GM21515 (cell line): Measurements from ENCODE around the gene VPREB1.
"Not testable (repeated sequence)": the region's sequence is repeated elsewhere in the genome, so short reads cannot be mapped to it uniquely, and the experiment has no call there.

Source experiments
- ATAC-seq: cut with Tn5 transposase; IDR thresholded peaks from one replicate; pipeline ENCODE4 v1.9.1; 2021; ENCODE audit not compliant: unreplicated experiment

VPREB1 gene

DNA sequence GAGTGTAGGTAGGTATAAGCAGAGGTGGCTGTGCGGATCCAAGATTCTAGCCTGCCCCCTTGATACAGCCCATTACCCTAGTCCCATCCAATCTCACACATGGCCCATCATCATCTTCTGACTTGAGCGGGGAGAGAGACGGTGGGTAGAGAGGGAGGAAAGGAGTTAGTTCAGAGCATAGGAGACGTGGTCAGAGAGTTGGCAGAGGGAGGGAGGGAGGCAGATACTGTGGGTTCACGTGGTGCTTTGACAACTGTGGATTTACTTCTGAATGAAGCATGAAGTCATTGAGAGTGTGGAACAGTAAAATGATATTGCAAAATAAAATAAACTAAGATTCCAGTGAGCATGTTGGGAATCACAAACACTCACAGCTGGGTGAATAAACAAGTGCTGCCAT lies 31.4 kb upstream of the VPREB1 start:
- ATAC-seq: no peak

DNA sequence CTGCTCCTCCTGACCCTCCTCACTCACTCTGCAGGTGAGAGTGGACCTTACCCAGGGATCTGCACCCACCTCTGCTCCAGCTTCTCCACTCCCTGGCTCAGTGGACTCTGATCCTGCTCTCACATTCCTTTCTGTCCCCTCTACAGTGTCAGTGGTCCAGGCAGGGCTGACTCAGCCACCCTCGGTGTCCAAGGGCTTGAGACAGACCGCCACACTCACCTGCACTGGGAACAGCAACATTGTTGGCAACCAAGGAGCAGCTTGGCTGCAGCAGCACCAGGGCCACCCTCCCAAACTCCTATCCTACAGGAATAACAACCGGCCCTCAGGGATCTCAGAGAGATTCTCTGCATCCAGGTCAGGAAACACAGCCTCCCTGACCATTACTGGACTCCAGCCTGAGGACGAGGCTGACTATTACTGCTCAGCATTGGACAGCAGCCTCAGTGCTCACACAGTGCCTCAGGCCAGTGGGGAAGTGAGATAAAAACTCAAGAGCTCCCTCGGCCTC lies 29.7 kb upstream of the VPREB1 start:
- no peak for ATAC-seq

DNA sequence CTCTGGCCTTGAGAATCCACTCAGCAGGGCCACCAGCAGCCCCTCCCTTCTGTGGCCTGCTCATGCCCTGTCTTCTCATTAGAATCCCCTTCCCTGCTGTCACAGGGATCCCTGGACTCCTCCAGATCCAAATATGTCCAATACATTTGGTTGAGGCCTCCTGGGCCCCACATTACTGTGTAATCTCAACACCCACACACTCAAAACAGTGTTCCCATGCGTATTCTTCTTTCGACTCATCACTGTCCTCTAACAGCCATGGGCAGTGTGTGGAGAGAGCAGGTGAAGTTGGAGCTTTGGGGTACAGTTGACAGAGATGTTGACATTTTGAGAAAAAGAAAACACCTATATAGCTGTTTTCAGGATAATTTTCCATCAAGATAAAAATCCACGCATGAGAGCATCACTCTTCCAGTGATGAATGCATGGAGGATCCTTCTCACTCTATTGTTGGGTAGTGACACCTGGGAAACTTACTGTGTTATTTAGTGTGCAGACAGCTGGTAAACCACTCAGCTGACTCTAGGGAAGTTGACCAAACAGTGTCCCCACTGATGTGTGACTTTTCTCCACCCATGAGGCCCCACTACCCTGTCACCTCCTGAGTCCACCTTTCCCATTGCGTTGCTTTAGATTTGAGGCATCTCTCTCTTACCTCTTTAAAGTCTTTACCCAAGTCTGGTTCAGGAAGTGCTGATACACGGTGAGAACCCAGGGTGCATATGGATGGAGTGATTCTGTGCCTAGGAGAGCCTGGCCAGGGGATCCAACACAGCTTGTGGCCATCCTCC lies 28.7 kb upstream of the VPREB1 start:
- ATAC-seq: no peak

DNA sequence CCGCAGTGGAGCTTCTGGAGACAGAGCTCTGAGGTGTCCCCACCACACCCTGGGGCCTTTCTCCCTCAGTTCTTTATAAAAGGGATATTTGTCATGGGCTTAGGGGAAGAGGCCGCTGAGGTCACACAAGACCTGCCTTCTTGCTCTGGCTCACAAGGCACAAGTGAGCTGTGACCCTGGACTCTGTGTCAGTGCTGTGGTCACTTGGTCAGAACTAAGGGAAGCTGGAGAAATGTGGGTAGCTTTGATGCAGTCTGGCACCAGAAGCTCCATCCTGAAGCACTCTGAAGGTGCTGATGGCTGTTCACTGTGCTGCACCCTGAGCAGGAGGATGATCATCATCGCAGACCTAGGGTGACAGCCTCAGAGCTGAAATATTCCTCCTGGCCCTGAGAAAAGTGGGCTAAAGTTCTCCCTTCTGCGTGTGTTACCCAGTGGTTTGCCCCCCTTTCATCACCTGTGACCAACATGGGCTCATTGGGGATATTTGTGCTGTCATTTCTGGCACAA lies 28.1 kb upstream of the VPREB1 start:
- ATAC-seq: no peak

DNA sequence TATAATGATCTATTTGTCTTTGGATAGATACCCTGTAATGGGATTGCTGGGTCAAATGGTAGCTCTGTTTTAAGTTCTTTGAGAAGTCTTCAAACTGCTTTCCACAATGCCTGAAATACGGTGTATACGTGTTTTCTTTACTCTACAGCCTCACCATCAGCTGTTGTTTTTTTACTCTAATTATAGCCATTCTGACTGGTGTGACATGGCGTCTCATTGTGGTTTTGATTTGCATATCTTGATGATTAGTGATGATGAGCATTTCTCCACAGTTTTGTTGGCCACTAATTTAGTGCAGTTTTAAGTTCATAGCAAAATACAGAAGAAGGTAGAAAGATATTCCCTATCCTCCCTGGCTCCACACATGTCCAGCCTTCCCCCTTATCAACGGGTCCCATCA lies 26.3 kb upstream of the VPREB1 start:
- no peak for ATAC-seq

DNA sequence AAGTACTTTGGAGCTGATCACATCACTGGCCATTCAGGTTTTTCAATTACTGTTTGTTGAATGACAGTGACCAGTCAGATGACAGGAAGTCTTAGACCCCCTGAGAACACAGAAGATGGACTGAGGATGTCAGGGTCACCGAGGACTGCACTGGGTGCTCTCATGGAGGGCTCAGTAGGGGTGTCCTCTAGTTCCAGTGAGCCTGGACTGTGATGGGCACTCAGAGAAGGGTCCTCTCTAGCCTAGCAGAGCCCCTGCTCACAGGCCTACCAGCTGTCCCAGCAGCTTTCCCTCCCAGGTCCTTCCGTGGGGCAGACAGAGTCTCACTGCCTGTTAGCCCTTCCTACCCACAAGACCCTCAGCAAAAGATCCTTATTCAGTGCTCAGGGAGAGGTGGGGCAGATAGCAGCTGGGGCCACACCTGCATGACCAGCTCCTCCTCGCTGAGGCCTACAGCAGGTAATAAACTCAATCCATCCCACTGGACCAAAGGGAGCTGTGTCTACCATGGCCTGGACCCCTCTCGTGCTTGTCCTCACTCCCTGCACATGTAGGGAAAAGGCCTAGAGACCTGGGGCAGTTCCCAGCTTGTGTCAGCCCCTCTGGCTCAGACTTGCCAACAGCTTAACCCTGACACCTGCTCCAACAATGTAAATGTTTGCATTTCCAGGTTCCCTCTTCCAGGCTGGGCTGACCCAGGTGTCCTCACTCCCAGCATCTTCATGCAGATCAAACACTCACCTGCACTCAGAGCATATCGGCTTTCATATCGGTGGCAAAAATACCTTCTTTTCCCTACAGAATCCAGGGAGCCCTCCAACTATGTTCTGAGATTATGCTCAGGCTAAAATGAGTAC lies 25.2 kb upstream of the VPREB1 start:
- ATAC-seq: no peak

DNA sequence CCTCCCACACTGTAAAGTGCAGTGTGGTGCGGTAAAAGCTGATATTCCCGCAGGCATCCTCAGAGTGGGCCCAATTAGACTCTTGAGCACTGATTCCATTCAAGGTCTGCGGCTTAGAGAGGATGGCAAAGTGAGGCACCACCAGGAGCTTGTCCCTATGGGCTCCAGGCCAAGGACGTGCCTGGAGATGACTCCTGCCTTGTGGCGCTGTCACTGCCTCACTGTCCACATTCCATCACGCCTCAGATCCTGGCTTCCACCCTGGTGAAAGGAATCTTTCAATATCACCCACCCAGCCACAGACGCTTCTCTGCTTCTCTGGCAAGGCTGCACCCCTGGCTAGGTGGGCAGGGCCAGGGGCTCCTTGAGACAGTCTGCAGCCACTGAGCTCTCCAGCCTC lies 23.5 kb upstream of the VPREB1 start:
- not testable (repeated sequence) for ATAC-seq

DNA sequence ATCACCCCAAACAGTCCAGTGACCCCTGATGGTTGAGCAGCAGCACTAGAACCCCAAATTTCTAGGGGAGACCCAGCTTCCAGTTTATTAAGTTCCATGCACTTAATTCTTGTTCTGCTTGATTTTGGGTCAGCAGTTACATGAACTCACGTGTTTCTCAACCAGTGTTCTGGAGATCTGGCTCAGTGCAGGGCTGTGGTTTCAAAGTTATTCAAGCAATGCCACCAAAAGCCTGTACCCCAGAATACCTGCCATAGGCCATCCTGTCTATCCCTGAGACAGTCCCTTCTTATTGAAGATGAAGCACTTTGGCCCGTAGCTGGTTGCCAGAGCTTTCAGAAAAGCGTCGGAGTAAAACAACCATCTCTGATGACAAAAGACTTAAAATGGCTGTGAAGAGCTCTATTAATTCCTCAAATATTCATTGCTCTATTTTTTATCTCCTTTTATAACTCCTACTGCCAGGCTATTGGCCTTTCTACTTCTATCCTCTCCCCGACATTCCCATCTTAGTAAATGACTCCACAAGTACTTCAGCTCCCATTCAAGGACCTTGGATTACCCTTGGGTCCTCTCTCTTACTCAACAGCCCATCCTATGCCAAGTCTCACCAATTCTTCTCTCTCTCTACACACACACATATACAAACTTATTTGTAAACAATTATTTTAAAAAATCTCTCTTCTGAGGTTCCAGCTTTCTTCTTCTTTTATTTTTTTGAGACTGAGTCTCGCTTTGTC lies 18.0 kb upstream of the VPREB1 start:
- ATAC-seq: no peak

DNA sequence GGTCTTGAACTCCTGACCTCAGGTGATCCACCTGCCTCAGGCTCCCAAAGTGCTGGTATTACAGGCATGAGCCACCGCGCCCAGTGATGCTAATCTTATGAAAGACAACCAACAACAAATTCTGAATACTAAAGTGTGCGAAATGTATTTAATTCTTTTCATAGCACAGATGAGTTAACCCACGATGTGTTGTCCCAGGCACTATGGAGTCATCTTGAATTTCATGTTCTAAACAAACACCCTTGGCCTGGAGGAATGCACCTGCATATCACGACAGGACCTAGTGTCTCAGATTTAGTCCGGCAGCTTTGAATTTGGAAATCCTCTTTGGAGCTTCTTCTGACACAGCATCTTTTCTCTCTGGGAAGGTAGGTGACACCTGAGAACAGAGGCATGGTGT lies 16.2 kb upstream of the VPREB1 start:
- ATAC-seq: no peak

DNA sequence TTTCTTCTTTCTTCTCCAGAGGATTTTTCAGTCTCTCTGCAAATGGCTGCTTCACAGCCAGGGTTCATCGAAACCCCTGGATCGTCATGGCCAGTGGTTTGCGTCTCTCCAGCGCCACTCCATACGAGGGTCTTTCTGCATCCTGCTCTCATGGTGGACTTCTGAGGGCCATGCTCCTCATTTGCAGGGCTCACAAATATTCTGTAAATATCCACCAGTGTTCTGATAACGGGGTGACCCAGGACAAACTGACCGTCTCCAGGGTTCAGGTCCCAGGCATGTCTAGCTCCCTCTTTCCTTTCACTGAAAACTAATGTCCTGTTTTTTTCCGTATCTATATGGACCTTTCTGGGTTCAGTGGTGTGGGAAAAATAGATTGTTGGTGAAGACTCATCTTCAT lies 15.7 kb upstream of the VPREB1 start:
- no peak for ATAC-seq

DNA sequence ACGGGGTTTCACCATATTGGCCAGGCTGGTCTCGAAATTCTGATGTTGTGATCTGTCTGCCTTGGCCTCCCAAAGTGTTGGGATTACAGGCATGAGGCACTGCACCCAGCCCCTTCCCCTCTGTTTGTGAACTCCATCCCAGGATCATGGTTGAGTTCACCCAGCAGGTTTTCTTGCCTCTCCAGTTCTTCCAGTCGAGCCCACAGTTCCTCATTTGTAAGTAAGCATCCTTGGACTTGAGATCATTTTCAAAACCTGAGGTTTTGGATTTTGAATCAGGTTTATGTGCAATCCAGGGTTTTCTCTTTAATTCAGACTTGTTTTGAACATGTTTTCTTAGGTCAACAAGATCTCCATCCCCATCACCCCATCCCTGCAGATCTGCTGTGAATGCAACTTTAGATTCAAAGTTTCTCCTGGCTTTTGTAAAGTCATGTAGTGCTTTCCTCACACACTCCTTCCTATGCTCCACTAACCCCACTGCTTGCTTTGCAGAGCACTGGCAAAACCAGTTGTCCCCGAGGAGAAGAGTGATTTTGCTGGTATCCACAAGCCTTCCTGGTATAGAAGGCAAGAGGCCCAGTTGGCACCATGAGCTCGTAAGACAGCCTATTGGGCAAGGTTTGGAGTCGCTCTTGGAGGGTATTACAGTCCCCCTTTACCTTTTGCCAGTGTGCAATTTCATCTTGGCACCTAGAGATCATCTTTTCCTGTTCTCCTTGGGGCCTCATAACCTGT lies 14.7 kb upstream of the VPREB1 start:
- ATAC-seq: no peak

DNA sequence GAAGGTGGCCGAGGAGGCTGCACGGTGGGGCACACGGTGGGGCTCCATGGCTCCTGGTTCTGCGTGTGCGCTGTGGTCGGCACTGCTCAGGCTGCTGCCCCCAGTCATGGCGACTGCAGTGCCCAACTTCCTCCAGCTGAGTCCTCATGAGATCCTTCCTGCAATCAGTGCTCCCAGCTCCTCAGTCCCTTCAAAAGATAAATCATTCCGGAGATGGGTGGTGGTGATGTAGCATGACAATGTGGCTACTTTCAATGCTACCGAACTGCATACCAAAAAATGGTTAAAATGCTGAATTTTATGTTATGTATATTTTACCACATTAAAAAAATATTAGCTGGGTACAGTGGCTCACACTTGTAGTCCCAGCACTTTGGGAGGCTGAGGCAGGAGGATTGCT lies 14.1 kb upstream of the VPREB1 start:
- no peak for ATAC-seq

DNA sequence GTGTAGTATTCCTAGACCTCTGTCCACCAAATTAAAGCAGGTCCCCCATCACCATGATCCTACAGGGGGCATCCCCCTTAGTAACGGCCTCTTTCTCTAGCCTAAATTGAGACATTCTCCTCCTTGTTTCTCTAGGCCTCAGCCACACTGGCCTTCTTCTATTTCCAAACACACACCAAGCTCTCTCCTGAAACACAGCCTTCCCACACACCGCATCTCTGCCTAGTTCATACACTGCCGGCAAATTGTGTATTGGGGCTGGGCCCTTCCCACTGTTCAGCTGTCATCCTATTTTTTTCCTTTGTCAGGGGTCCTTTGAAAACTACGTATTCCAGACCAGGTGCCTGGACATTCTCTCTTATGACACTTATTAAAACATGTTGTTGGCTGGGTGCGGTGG lies 11.5 kb upstream of the VPREB1 start:
- no peak for ATAC-seq

DNA sequence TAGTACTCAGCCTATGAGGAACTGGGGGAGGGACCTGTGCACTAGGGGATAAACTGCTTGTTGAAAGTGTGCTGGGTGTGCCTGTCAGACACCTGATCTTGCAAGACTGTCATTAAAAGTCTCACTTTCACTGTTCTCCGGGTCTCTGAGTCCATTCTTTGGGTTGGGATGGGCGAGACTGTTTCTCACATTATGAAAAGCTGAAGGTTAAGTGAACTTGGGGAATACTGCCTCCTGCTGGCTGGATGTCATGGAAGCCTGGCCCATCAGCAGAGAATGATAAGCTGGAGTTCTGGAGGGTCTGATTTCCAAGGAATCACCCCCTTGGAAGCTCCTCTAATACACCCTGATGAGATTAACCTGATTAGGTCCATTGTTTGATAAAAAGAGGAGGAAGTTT lies 9.0 kb upstream of the VPREB1 start:
- no peak for ATAC-seq

DNA sequence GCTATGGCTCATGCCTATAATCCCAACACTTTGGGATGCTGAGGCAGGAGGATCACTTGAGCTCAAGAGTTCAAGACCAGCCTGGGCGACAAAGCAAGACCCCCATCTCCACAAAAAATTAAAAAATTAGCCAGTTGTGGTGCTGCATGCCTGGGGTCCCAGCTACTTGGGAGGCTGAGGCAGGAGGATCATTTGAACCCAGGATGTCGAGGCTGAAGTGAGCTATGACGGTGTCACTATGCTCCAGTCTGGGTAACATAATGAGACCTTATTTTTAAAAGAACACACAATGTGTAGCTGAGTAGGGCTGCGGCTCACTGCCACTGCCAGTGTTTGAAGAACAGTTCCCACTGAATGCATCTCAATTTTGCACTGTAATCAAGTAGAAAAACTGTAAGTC lies 7.1 kb upstream of the VPREB1 start:
- ATAC-seq: no peak

DNA sequence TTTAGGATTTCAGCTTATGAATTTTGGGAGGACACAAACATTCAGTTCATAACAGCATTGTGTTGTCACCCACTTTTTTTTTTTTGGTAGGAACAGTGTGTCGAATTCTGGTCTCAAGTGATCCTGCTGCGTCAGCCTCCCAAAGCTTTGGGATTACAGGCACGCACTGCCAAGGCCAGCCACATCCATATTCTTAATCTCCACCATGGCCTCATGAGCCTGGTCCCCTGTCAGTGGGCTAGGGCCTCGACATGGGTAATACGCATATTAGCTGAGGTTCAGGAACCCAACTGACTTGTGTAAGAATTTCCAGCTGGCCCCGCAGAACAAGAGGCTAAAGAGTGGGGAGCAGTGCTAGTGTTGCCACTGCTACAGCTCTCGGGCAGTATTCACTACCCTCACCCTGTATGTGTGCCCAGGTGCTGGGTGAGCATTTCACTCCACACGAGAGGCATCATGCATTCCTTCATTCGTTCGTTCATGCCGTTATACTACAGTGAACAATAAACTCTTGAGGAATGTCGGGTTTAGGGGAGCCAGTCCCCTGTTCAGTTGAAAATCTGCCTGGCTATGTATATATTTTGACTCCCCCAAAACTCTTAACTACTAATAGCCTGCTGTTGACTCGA lies 5.2 kb upstream of the VPREB1 start:
- ATAC-seq: no peak

DNA sequence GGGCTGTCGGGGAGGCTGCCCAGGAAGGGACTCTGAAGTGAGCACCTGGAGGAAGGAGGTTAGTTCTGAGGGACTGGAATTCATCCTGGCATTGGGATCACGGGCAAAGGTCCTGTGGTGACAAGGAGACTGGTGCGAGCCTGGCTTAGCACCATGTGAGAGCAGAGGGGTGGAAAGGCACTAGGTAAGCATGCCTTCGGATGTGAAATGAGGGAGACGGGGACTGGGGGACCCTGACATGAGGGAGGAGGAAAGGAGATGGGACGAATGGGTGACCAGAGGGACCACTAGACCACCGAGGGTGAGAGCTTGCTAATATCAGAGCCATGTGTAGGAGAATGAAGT lies 3.1 kb upstream of the VPREB1 start:
- ATAC-seq: no peak

DNA sequence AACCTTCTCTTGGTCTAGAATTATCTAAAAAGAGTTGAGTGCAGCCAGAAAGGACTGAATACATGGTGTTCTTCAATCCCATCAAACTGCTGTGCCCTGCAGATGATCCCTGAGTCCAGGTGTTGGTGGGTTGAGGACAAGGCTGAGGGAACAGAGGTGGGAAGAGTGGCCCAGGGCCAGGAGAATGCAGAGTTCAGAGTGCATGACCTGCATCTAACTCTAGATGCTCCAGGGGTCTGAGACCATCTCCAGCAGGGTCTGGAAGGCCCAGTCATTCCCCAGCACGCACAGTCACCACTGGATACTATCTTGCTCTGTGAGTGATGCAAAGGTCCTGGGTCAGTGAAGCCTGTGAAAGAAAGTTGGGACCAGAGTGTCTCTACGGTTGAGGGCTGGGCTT lies 2.1 kb upstream of the VPREB1 start:
- no peak for ATAC-seq

DNA sequence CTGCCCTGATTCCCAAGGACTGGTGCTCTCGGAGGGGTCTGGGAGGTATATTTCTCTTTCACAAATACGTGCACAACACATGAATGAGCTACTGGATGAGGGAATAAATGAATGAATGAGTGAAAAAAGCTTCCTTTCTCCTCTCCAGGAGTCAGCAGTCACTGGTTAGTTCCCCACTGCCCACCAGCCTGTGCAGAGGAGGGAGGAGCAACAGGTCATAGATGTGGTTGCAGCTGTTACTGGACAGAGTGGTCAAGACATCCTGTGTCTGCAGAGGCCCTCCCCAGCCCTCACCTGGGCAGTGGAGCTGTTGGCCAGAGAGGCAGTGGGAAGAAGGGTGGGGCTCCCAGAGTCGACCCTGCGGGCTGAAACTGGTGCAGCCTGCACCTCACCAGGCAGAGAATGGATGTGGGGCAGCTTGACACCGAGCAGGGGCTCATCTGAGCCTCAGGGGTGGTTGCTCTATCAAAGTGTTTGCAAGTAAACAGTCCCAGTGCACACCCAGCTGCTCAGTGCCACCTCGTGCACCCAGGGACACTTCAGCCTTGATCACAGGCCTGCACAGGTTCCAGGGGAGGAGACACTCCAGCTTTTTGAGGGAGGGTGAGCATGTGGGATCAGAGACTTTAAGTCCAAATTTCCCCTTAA lies 1.4 kb upstream of the VPREB1 start:
- ATAC-seq: no peak
